ENCODE measurements around the gene PTPN1.

Gene PTPN1

DNA sequence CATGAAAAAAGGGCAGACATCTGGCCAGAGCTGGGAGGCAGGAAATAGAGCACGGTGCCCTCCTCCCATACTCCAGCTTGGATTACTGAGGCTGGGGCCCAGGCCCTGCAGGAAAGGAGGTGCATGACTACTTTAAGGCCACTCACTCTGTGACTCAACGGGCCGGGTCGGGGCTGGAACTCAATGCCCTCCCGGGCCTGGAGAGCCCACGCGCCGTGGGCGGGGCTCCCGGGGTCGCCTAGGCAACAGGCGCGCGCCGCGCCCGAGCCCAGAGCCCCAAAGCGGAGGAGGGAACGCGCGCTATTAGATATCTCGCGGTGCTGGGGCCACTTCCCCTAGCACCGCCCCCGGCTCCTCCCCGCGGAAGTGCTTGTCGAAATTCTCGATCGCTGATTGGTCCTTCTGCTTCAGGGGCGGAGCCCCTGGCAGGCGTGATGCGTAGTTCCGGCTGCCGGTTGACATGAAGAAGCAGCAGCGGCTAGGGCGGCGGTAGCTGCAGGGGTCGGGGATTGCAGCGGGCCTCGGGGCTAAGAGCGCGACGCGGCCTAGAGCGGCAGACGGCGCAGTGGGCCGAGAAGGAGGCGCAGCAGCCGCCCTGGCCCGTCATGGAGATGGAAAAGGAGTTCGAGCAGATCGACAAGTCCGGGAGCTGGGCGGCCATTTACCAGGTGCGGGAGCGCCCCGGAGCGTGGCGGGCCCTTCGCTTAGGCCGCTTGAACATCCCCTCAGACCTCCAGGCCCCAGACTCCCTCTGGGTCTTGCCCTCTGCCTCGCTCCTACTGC is at the start of gene PTPN1:
PTPN1 (plus strand) TSS at position 461 of the 783 bp plus-strand sequence; CDS start at position 606, 145 bp downstream.
- peak within 1 kb of the TSS; percentile 92 for H3K4me3 ChIP-seq (replicated peaks; ENCODE audit: low read depth, low read length)
- DNase-seq (ENCODE audit: low read depth), result peak; percentile 99
- TF ChIP-seq, protein P1, sequence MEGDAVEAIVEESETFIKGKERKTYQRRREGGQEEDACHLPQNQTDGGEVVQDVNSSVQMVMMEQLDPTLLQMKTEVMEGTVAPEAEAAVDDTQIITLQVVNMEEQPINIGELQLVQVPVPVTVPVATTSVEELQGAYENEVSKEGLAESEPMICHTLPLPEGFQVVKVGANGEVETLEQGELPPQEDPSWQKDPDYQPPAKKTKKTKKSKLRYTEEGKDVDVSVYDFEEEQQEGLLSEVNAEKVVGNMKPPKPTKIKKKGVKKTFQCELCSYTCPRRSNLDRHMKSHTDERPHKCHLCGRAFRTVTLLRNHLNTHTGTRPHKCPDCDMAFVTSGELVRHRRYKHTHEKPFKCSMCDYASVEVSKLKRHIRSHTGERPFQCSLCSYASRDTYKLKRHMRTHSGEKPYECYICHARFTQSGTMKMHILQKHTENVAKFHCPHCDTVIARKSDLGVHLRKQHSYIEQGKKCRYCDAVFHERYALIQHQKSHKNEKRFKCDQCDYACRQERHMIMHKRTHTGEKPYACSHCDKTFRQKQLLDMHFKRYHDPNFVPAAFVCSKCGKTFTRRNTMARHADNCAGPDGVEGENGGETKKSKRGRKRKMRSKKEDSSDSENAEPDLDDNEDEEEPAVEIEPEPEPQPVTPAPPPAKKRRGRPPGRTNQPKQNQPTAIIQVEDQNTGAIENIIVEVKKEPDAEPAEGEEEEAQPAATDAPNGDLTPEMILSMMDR (IDR thresholded peaks at IDR 0.05; ENCODE audit: low read length, missing control alignments), result peak; percentile 1

DNA sequence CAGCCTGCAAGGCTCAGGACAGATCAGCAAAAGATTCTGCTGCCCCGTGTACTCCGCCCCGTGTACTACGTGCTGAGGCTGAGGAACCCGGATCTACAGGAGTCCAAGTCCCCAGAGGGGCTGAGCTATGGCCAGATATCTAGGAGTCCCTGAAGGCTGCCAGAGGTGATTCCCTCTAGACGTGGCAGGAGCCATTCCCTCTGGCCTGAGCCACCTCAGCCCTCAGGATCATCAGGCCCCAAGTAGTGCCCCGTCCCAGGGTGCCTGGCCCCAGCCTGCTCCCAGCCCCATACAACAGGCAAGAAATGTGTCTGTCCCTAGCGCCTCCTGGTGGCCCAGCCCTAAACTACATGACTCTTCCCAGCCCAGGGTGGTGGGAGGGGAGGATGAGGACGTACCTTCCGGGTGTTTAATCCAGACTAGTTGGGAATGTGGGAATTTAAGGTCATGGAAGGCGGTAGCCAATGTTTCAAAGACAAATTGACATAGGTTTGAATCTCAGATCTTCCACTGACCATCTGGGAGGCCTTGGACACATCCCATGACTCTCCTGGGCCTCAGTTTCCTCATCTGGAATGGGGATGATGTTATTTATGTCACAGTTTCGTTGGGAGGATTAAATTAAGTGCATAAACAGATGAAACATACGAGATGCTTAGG is 49.4 kb upstream of the PTPN1 start:
- H3K4me3 ChIP-seq (replicated peaks; ENCODE audit: low read depth, low read length), result no peak overlapping the region
- peak; percentile 88 for DNase-seq (ENCODE audit: low read depth)
- TF ChIP-seq, protein P1 (IDR thresholded peaks at IDR 0.05; ENCODE audit: low read length, missing control alignments), result peak; percentile 94

DNA sequence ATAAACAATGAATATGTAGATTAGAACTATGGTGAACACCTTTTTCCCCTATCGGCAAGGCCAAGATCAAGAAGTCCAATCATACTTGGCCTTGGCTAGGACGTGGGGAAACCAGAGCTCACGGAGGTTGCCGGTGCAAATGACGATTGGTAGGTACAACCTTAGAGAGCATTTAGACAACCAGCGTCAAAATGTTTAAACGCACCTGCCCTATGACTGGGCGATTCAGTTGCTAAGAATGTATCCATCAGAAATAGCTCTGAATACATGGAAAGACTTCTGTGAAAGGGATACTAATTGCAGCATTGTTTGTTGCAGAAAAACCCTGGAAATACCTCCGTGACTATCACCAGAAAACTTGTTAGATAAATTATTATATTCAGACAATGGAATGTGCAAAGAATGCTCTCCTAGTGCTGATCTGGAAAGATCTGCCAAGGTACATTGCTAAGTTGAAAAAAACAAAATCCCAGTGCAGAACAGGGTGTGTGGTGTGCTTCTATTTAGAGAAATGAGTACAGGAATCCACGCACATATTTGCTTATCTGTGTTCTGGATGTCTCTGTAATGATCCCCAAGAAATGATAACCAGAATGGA is 48.0 kb upstream of the PTPN1 start:
- DNase-seq (ENCODE audit: low read depth), result peak; percentile 52
- TF ChIP-seq, protein P1 (IDR thresholded peaks at IDR 0.05; ENCODE audit: low read length, missing control alignments), result no peak
- no peak overlapping the region for H3K4me3 ChIP-seq (replicated peaks; ENCODE audit: low read depth, low read length)

DNA sequence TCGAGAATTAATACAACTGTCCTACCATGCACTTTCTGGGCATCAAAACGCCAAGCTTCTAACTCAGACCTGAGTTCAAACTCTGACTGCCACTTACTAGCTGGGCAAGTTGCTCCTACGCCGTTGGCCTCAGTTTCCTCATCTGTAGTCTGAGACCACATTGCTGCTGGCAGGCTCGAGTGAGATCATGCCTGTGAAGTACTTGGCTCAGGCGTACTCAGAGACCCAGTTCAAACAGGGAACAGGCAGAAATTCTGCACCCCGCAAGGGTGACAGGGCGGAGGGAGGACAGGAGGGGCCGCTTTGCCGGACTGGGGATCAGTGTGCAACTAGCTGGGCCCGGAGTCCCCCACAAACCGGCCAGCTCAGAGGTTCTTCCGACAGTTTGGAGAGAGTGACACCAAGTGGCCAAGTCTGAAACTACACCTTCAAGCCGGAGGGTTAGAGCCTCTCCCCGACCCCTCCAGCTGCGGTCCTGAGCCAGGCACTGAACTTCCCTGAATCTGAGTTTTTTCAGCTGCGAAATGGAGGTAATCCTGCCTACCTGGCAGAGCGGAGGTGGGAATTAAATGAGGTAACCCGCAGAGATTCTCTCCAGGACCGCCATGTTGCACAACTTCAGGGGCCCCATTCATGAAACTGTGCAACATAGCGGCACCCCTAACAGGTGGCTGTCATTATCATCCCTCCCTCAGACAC is 46.0 kb upstream of the PTPN1 start:
- DNase-seq (ENCODE audit: low read depth), result peak; percentile 67
- H3K4me3 ChIP-seq (replicated peaks; ENCODE audit: low read depth, low read length), result no peak overlapping the region
- TF ChIP-seq, protein P1 (IDR thresholded peaks at IDR 0.05; ENCODE audit: low read length, missing control alignments), result peak; percentile 60

DNA sequence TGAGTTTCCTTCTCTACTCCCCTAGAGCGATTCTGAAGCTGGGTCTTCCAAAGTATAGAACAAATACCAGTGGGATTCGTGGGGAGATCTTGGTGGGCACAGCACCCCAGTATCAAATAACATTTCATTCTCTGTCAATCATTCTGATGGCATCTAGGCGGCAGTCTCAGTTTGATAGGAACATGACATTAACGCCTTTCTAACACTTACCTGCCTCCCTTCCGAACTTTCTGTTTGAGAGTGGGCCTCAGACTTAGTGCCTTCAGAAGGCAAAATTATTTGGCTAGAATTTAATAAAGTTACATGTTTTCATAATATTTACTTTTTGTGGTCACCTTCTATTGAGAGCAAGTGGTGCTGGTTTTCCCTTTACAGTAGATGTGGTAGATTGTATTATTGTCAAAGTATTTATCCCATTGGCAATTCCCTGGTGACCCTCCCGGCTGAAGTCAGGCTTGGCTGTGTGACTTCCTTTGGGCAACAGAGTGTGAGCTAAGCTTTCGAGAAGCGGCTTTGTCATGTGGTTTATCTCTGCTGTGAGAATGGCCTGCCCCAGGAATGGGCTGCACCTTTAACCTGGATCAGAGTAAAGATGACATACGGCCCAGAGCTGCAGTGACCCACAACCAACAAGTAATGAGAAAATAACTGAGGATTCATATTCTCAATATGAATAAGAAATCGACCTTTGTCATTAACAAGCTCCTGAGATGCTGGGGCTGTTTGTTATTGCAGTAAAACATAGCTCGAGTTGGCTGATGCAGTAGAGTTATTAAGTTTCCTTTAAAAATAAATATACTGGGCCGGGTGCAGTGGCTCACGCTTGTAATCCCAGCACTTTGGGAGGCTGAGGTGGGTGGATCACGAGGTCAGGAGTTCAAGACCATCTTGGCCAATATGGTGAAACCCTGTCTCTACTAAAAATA is 45.2 kb upstream of the PTPN1 start:
- no peak overlapping the region for H3K4me3 ChIP-seq (replicated peaks; ENCODE audit: low read depth, low read length)
- DNase-seq (ENCODE audit: low read depth), result no peak
- TF ChIP-seq, protein P1 (IDR thresholded peaks at IDR 0.05; ENCODE audit: low read length, missing control alignments), result no peak

DNA sequence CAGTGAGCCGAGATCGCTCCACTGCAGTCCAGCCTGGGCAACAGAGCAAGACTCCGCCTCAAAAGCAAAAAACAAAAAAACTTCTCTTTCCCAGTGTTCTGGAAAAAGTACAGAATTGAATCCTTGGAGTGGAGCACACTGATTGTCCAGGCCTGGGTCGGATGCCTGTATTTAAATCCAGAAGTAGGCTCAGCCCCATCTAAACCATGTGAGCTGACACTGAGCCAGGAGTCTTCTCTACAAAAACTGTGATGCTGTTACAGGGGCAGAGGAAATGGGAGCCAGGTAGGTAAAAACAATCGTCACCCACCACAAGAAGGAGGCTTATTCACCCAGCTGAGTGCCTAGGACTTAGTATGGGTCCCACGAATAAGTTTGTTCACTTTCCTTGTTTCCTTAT is 43.0 kb upstream of the PTPN1 start:
- no peak for DNase-seq (ENCODE audit: low read depth)
- TF ChIP-seq, protein P1 (IDR thresholded peaks at IDR 0.05; ENCODE audit: low read length, missing control alignments), result no peak
- H3K4me3 ChIP-seq (replicated peaks; ENCODE audit: low read depth, low read length), result no peak overlapping the region

All from fibroblast of pulmonary artery (primary cell).